ENCODE data around the gene TMEM234.

The TMEM234 gene

DNA sequence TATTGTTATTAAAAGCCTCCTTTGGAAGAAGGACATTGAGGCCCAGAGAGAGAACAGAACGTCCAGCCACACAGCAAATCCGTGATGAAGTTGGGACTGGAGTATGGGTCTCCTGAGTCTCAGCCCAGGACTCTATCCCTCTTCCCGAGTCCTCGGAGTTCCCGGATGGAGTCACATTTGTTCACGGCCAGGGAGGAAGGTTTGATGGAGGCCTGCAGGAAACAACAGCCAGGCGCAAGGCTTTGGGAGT lies 43.0 kb downstream of the TMEM234 start:
- no peak for DNase-seq (ENCODE audit: low read depth in 2 of 2)

DNA sequence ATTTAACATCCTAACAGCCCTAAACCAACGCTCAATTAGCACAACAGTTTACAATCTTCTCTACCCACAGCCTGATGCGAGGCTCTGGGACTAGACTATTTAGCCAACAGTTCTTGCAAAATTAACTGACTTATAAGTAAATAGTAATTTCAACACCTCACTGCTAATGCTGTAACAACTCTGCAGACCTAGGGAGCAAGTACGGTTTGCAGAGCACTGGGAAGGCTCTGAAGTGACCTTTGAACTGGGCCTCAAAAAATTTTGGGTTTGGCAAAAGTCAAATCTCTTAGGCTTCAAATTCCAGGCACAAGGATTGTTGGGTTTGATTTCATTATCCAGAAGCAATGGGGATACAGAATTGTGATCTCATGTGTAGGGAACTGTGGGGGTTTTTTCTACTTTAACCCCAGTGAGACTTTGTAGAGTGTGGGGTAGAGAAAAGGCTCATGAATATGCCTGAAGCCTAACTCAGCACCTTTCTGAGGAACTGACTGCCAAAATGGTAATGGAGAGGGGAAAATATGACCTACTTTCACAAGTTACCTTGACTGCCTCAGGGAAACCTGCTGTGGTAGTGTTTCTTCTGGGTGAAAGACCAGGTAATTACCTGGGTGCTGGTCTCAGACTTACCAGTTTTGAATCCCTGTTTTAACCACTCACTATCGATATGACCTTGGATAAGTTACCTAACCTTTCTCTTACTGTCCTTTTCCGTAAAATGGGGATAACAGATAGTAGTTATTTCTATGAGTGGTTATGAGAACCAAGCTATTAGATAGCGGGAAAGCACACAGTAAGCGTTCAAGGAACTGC lies 43.6 kb downstream of the TMEM234 start:
- no peak for DNase-seq (ENCODE audit: low read depth in 2 of 2)

GRCh38 chr1:32172621-32173245 lies 49.4 kb downstream of the TMEM234 start:
- no peak for DNase-seq (ENCODE audit: low read depth in 2 of 2)

- DNase-seq (ENCODE audit: low read depth in 2 of 2), result no peak
These were observed 51.2 kb downstream of the TMEM234 start for GRCh38 chr1:32170991-32171390.

Measured in stimulated activated CD4-positive, alpha-beta T cell treated with anti-CD3 and anti-CD28 coated beads, Interleukin-1b, Interleukin-23, amount 100 ng/mL, for 4 hours (primary cell).